GM12873 (cell line): ENCODE data around the gene ATRNL1.

ENCODE experiments used
- CTCF ChIP-seq: IDR thresholded peaks from 2 replicates; pipeline ENCODE4 v1.5.1; 2012; ENCODE audit warnings: low read depth, mild to moderate bottlenecking, moderate library complexity, low read length, control low read depth; ENCODE audit not compliant: insufficient read depth; ENCODE audit errors: missing control alignments

Gene ATRNL1

DNA sequence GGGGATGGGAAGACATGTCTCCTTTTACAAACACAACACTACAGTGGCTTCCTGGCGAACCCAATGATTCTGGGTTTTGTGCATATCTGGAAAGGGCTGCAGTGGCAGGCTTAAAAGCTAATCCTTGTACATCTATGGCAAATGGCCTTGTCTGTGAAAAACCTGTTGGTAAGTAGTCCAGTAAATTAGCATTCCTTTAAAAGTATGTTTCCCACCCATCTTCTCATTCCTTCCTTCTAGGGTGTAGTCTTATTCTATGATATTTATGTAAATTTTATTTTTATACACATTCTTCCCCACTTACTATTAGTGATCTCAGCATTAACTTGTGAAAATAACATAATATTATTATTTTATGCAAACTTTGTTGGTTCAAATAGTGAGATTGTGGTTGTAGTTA is 206.9 kb downstream of the ATRNL1 start:
- TF ChIP-seq CTCF, result no peak

- no peak for TF ChIP-seq CTCF
Observed at GRCh38 chr10:115321360-115321759, 228.2 kb downstream of the ATRNL1 start.

GRCh38 chr10:115328331-115328730 is 235.2 kb downstream of the ATRNL1 start:
- TF ChIP-seq CTCF, result no peak

DNA sequence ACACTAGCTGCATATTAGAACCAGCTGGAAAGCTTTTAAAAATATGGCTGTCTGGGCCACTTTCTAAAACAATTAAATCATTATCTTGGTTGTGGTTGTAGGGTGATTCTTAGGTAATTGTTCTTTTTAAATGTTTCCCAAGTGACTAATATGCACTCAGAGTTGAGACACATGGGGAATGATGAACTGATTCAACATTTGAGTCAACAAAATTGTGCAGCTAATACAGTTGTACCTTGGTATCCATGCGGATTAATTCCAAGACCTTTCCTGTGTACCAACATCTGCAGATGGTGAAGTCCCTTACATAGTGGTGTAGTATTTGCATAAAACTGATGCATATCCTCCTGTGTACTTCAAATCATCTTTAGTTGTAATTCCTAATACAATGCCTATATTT is 242.2 kb downstream of the ATRNL1 start:
- TF ChIP-seq CTCF, result no peak

DNA sequence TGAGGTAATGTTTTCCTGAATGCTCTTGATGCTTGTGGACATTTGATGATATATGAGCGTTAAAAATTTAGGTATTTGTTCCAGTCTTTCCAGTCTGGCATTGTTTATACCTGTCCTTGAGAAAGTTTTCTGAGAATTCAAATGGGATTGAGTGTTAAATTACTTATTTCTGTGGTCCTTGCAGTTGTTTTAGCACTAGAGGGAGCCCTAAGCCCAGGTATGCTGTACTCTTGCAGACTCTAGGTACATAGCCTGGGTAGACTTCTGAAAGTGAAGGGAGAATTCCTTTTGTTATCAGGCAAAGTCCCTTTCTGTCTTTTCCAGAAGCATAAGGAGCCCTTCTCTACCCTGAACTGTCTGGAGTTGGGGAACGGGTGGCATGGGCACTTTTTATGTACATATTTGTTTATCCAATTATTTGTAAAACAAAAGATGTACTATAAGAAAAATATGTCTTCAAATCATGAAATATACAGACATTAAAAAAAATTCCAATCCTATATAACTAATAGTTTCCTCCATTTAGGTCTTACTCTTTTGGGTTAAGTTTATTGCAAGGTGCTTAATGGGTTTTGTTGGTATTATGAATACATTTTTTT is 262.1 kb downstream of the ATRNL1 start:
- TF ChIP-seq CTCF, result peak; percentile 78

DNA sequence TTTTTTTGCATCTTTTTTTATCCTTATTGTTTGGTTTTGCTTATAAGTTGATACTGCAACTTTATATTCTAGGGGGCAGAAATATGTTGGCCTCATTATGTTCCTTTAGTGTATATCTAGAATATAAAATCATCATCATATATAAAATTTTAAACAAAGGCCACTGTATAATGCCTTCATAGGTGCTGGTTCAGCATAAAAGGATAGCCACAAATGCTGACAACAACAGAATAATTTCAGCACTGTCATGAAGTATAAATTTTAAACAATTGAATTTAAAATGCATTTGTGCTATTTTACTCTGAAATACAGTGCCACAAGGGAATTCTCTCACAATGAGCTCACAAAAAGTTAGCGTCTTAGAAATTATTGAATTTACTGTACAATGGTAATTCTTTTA is 285.9 kb downstream of the ATRNL1 start:
- no peak for TF ChIP-seq CTCF

DNA sequence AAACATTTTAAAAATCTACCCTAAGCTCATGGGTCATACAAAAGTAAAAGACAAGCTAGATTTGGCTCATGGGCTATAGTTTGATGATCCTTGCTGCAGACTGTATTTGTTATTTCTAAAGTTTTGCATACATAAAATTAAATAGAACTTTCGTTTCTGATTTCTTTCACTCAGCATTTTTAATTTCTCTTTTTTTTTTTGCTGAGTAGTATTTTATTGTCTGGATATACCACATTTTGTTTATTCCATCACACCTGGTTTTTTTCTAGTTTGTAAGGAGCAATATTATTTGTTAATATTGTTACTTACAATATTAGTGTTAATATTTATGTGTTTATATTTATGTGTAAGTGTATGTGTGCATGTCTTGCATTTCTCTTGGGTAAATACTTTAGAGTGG is 291.5 kb downstream of the ATRNL1 start:
- TF ChIP-seq CTCF, result no peak
